Upper lobe of right lung (tissue), 1 donor: ENCODE measurements around the gene LDHD. TPM values are rescaled to one million over a fixed set of nuclear protein-coding genes. Genes with fewer than 3 reads are reported as not detected.

Source experiments
- ATAC-seq: fragments of 200-7000 bp; cut with Tn5 transposase; one replicate; pipeline ENCODE4 v1.9.1; 2020; ENCODE audit warnings: mild to moderate bottlenecking, moderate library complexity
- DNase-seq: peaks from one replicate; pipeline ENCODE4 v3.0.0-alpha.2; 2020
- H3K27ac ChIP-seq: fragments of 200-600 bp; one replicate; pipeline ENCODE4 v1.8.0; 2022
- H3K27me3 ChIP-seq: fragments of 200-600 bp; one replicate; pipeline ENCODE4 v1.8.0; 2022; ENCODE audit warnings: mild to moderate bottlenecking
- H3K36me3 ChIP-seq: fragments of 200-600 bp; one replicate; pipeline ENCODE4 v1.8.0; 2022
- H3K4me1 ChIP-seq: fragments of 200-600 bp; one replicate; pipeline ENCODE4 v1.8.0; 2022
- H3K4me3 ChIP-seq: fragments of 200-600 bp; one replicate; pipeline ENCODE4 v1.8.0; 2022; ENCODE audit warnings: mild to moderate bottlenecking
- H3K9me3 ChIP-seq: fragments of 200-600 bp; one replicate; pipeline ENCODE4 v1.8.0; 2022
- CTCF ChIP-seq: fragments of 200-600 bp; IDR thresholded peaks from one replicate; pipeline ENCODE4 v1.8.0; 2022; ENCODE audit warnings: antibody characterized with exemption
- intact Hi-C: fragments of 100-400 bp; cut with DNase I; formaldehyde crosslinking; loops from one replicate; pipeline ENCODE4 v1.11.0; 2022
- total RNA-seq: library from RNA; stranded (reverse); fragmentation: NEBNext Ultra II Directional; extraction: Animal tissue kit (Norgen Biotek cat#: 25700); gene quantifications from one replicate; pipeline ENCODE4 v1.2.1, GENCODE V29; 2021
- donor health status: DM: no; HTN: yes; CAD: no; lungs with severe emphysema.

LDHD gene
- total RNA-seq, 1 donor from 2014 or later, result 10.7 TPM

- no peaks in the 10 kb centered on the region for H3K9me3 ChIP-seq
- no peaks in the 10 kb centered on the region for H3K27me3 ChIP-seq
- ATAC-seq, result no peak
- no peak overlapping the region for H3K4me3 ChIP-seq
- H3K36me3 ChIP-seq, result no peaks in the 10 kb centered on the region
- peaks cover 43% of the 10 kb centered on the region for H3K4me1 ChIP-seq
- intact Hi-C loops, result no loop called here
- H3K27ac ChIP-seq, result peak overlapping the region; percentile 76
- no peak for TF ChIP-seq CTCF
- DNase-seq, result no peak
Observed at GRCh38 chr16:75103994-75104393, 12.6 kb downstream of the LDHD start.

- Histone ChIP-seq H3K4me3 (no peak overlapping the region), H3K4me1 (peaks cover 49% of the 10 kb centered on the region), H3K27me3 (no peaks in the 10 kb centered on the region), H3K36me3 (no peaks in the 10 kb centered on the region), H3K27ac (no peak overlapping the region), H3K9me3 (no peaks in the 10 kb centered on the region)
- no peak for TF ChIP-seq CTCF
- intact Hi-C loops, result no loop called here
- ATAC-seq (no peak), DNase-seq (no peak)
Observed at GRCh38 chr16:75102595-75102994, 14.0 kb downstream of the LDHD start.

- ATAC-seq (no peak), DNase-seq (no peak)
- Histone ChIP-seq H3K27ac (no peak overlapping the region), H3K27me3 (no peaks in the 10 kb centered on the region), H3K4me1 (peaks cover 57% of the 10 kb centered on the region), H3K9me3 (no peaks in the 10 kb centered on the region), H3K4me3 (no peak overlapping the region), H3K36me3 (no peaks in the 10 kb centered on the region)
- intact Hi-C loops, result no loop called here
- TF ChIP-seq CTCF, result no peak
Observed at GRCh38 chr16:75101635-75102034, 14.9 kb downstream of the LDHD start.

- Histone ChIP-seq H3K27ac (peak overlapping the region; percentile 73), H3K9me3 (no peaks in the 10 kb centered on the region), H3K4me1 (peaks cover 49% of the 10 kb centered on the region), H3K4me3 (no peak overlapping the region), H3K36me3 (peaks cover under 1% of the 10 kb centered on the region), H3K27me3 (no peaks in the 10 kb centered on the region)
- no peak for TF ChIP-seq CTCF
- DNase-seq (no peak), ATAC-seq (no peak)
- intact Hi-C loops, result no loop called here
Observed at GRCh38 chr16:75100603-75100990, 16.0 kb downstream of the LDHD start.

- peaks cover 43% of the 10 kb centered on the region for H3K4me1 ChIP-seq
- intact Hi-C loops, result no loop called here
Observed at GRCh38 chr16:75099738-75100602, 16.6 kb downstream of the LDHD start.

More at GRCh38 chr16:75099738-75100602, 16.6 kb downstream of the LDHD start:
- peak; percentile 69 for DNase-seq
- H3K27ac ChIP-seq, result peak overlapping the region; percentile 73
- H3K27me3 ChIP-seq, result no peaks in the 10 kb centered on the region
- no peak overlapping the region for H3K4me3 ChIP-seq
- TF ChIP-seq CTCF, result no peak
- H3K9me3 ChIP-seq, result no peaks in the 10 kb centered on the region
- peak; percentile 72 for ATAC-seq
- peaks cover 7% of the 10 kb centered on the region for H3K36me3 ChIP-seq
